SU-DHL-6 (cell line): ENCODE data around the gene NPHP4.

Source experiments
- H2AFZ ChIP-seq: fragments of 200-600 bp; sonication (generic); 2 replicates; pipeline ENCODE4 v1.6.1; 2014; ENCODE audit warnings: low read depth, mild to moderate bottlenecking, moderate library complexity, mixed read lengths, antibody characterized with exemption, low read length; ENCODE audit not compliant: severe bottlenecking
- H3F3A ChIP-seq: fragments of 200-600 bp; shearing (Covaris generic); 2 replicates; pipeline ENCODE4 v1.6.0; 2016; ENCODE audit warnings: antibody characterized with exemption, mild to moderate bottlenecking; ENCODE audit not compliant: insufficient read depth
- H3K27ac ChIP-seq: fragments of 200-600 bp; sonication (generic); 2 replicates; pipeline ENCODE4 v1.5.1; 2016; ENCODE audit warnings: low read depth, mild to moderate bottlenecking, low read length, moderate library complexity, mixed read lengths
- H3K27me3 ChIP-seq: fragments of 200-600 bp; sonication (generic), shearing (Covaris generic); 2 replicates; pipeline ENCODE4 v1.6.0; 2014; ENCODE audit warnings: mild to moderate bottlenecking, low read length
- H3K36me3 ChIP-seq: fragments of 200-600 bp; sonication (generic); 2 replicates; pipeline ENCODE4 v1.6.1; 2014; ENCODE audit warnings: mild to moderate bottlenecking, low read length, mixed read lengths
- H3K4me2 ChIP-seq: fragments of 300-600, 200-600 bp; shearing (Covaris generic), sonication (generic); 2 replicates; pipeline ENCODE4 v1.6.0; 2014; ENCODE audit warnings: low read length, low read depth, mild to moderate bottlenecking; ENCODE audit not compliant: poor library complexity, severe bottlenecking
- H3K4me3 ChIP-seq: fragments of 200-600 bp; sonication (generic); 2 replicates; pipeline ENCODE4 v1.5.1; 2014; ENCODE audit warnings: antibody characterized with exemption, low read length, mild to moderate bottlenecking, mixed read lengths; ENCODE audit not compliant: insufficient read depth, poor library complexity, severe bottlenecking
- H3K79me2 ChIP-seq: fragments of 200-600 bp; sonication (generic); 2 replicates; pipeline ENCODE4 v1.6.1; 2014; ENCODE audit warnings: mild to moderate bottlenecking, low read length, moderate library complexity; ENCODE audit not compliant: insufficient read depth
- H3K9ac ChIP-seq: fragments of 200-600 bp; sonication (generic); 2 replicates; pipeline ENCODE4 v1.7.0; 2014; ENCODE audit warnings: mild to moderate bottlenecking, low read length
- H3K9me2 ChIP-seq: fragments of 200-600 bp; sonication (generic); replicated peaks from 2 replicates; pipeline ENCODE4 v1.6.1; 2014; ENCODE audit warnings: low read length; ENCODE audit not compliant: insufficient read depth
- H3K9me3 ChIP-seq: fragments of 200-600 bp; sonication (generic); 2 replicates; pipeline ENCODE4 v1.6.1; 2014; ENCODE audit warnings: low read length, mixed read lengths; ENCODE audit not compliant: insufficient read depth
- H4K20me1 ChIP-seq: fragments of 200-600 bp; sonication (generic); 2 replicates; pipeline ENCODE4 v1.6.1; 2014; ENCODE audit warnings: low read depth, mild to moderate bottlenecking, antibody characterized with exemption, low read length, moderate library complexity, mixed read lengths
- CTCF ChIP-seq: fragments of 200-600 bp; sonication (generic); IDR thresholded peaks from one replicate; pipeline ENCODE4 v1.5.1; 2017; ENCODE audit warnings: antibody characterized with exemption, mild to moderate bottlenecking, low read length, moderate library complexity; ENCODE audit not compliant: insufficient read depth, poor library complexity, severe bottlenecking
- EZH2phosphoT487 ChIP-seq: fragments of 200-600 bp; sonication (generic), shearing (Covaris generic); conservative IDR thresholded peaks from 2 replicates; pipeline ENCODE4 v1.6.1; 2018; ENCODE audit warnings: mild to moderate bottlenecking, antibody characterized with exemption, low read length, moderate library complexity, mixed read lengths

The NPHP4 gene

GRCh38 chr1:5818755-5819154 is 173.5 kb downstream of the NPHP4 start:
- TF ChIP-seq CTCF (no peak), EZH2phosphoT487 (no peak)
- no peaks in the 10 kb centered on the region for H3K9me2 ChIP-seq
- no peaks in the 10 kb centered on the region for H3K79me2 ChIP-seq
- H3K27ac ChIP-seq: no peak overlapping the region
- H3K9me3 ChIP-seq: no peaks in the 10 kb centered on the region
- H3K4me2 ChIP-seq: no peak overlapping the region
- H3K36me3 ChIP-seq: no peaks in the 10 kb centered on the region
- no peak overlapping the region for H3K4me3 ChIP-seq
- H3K27me3 ChIP-seq: no peaks in the 10 kb centered on the region
- H3K9ac ChIP-seq: no peak overlapping the region
- no peaks in the 10 kb centered on the region for H4K20me1 ChIP-seq
- no peaks in the 10 kb centered on the region for H3F3A ChIP-seq
- H2AFZ ChIP-seq: no peak overlapping the region

GRCh38 chr1:5815716-5816115 is 176.5 kb downstream of the NPHP4 start:
- H4K20me1 ChIP-seq: no peaks in the 10 kb centered on the region
- no peaks in the 10 kb centered on the region for H3K9me3 ChIP-seq
- H3K79me2 ChIP-seq: no peaks in the 10 kb centered on the region
- H3K36me3 ChIP-seq: no peaks in the 10 kb centered on the region
- H3K4me3 ChIP-seq: no peak overlapping the region
- H3K27me3 ChIP-seq: no peaks in the 10 kb centered on the region
- H2AFZ ChIP-seq: no peak overlapping the region
- no peak overlapping the region for H3K4me2 ChIP-seq
- no peak overlapping the region for H3K27ac ChIP-seq
- no peaks in the 10 kb centered on the region for H3K9me2 ChIP-seq
- H3K9ac ChIP-seq: no peak overlapping the region
- TF ChIP-seq CTCF (no peak), EZH2phosphoT487 (no peak)
- H3F3A ChIP-seq: no peaks in the 10 kb centered on the region

GRCh38 chr1:5815211-5815610 is 177.0 kb downstream of the NPHP4 start:
- Histone ChIP-seq H3K4me2 (no peak overlapping the region), H3K79me2 (no peaks in the 10 kb centered on the region), H3K9me3 (no peaks in the 10 kb centered on the region), H4K20me1 (no peaks in the 10 kb centered on the region), H3F3A (no peaks in the 10 kb centered on the region), H3K4me3 (no peak overlapping the region), H3K27ac (no peak overlapping the region), H3K36me3 (no peaks in the 10 kb centered on the region), H3K9me2 (no peaks in the 10 kb centered on the region), H2AFZ (no peak overlapping the region), H3K27me3 (no peaks in the 10 kb centered on the region), H3K9ac (no peak overlapping the region)
- TF ChIP-seq CTCF (no peak), EZH2phosphoT487 (no peak)
